ENCODE data around the gene LHFPL5. TPM values are rescaled to one million over a fixed set of nuclear protein-coding genes. Genes with fewer than 3 reads are reported as not detected.

LHFPL5 gene
- total and polyA plus RNA-seq, 2 of the 13 experiments (the other 11 are each of a cell fraction or from before 2014, with no cell fraction given): 0.03 TPM; not detected in 1

DNA sequence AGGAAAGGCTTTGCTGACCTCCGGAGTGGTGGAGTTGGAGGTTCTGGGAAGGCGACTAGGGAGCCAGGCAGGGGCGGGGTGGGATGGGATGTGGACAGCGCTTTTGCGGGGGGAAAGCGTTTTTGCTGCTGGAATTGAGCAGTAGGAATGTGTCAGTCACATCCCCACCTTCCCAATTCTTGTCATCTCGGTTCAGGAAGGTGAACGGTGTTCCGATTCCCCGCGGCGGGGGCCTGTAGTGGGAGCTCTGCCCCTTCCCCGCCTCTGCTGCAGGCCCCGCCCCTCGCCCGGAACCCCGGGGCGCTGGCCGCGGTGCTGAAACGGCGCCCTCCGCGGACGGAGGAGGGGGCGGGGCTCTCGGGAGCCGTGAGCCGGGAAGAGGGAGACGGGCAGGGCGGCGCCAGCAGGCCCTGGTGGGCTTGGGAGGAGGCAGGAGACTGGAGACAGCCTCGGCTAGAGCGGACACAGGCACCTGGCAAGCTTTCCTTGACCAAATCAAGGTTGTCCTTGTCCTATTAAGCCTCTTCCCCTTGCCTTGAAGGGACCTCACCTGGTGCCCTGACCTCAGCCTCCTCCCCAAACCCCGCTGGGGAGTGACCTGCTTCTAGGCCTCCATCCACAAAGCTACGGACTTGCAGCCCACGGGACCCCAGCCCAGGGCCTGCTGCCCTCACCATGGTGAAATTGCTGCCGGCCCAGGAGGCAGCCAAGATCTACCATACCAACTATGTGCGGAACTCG, at the start of gene LHFPL5 (continued):
- TF ChIP-seq ZNF775 (CRISPR knock-in tag; IDR thresholded peaks at IDR 0.05; ENCODE audit: borderline replicate concordance) (peak; percentile 86; the same call in 1 of the 2 replicates), FOXM1 (CRISPR knock-in tag; IDR thresholded peaks at IDR 0.05) (peak; percentile 88), TRIM24 (CRISPR knock-in tag; IDR thresholded peaks at IDR 0.05) (no peak), ZNF878 (CRISPR knock-in tag; IDR thresholded peaks at IDR 0.05) (peak; percentile 99), CBX2 (IDR thresholded peaks at IDR 0.05; ENCODE audit: low read depth, low read length) (no peak), CBX2 (CRISPR knock-in tag; IDR thresholded peaks at IDR 0.05; ENCODE audit: low read depth) (0 out of 2 replicates have a peak, but pooled peaks have one; percentile 62), SAP130 (CRISPR knock-in tag; IDR thresholded peaks at IDR 0.05; ENCODE audit: low read depth) (peak; percentile 97), CENPX (CRISPR knock-in tag; IDR thresholded peaks at IDR 0.05) (no peak), ZNF768 (CRISPR knock-in tag; IDR thresholded peaks at IDR 0.05) (peak; percentile 89), ZNF816 (CRISPR knock-in tag; IDR thresholded peaks at IDR 0.05; ENCODE audit: borderline replicate concordance) (peak; percentile 99), ZSCAN25 (CRISPR knock-in tag; IDR thresholded peaks at IDR 0.05) (peak; percentile 95), NFRKB (IDR thresholded peaks at IDR 0.05) (no peak), ZNF329 (CRISPR knock-in tag; IDR thresholded peaks at IDR 0.05; ENCODE audit: low read depth) (peak; percentile 91), SIX4 (CRISPR knock-in tag; IDR thresholded peaks at IDR 0.05) (peak; percentile 92), ZNF234 (CRISPR knock-in tag; conservative IDR thresholded peaks at IDR 0.05) (peak; percentile 95; the same call in 1 of the 2 replicates), ATF1 (CRISPR knock-in tag; IDR thresholded peaks at IDR 0.05) (no peak), NFKBIZ (CRISPR knock-in tag; IDR thresholded peaks at IDR 0.05) (peak; percentile 98), MYC (CRISPR knock-in tag; IDR thresholded peaks at IDR 0.05; ENCODE audit: borderline replicate concordance) (peak; percentile 84; the same call in 1 of the 2 replicates), TMF1 (CRISPR knock-in tag; IDR thresholded peaks at IDR 0.05; ENCODE audit: low read depth) (peak; percentile 100), ZNF543 (CRISPR knock-in tag; IDR thresholded peaks at IDR 0.05) (peak; percentile 98), ZNF629 (CRISPR knock-in tag; conservative IDR thresholded peaks at IDR 0.05) (peak; percentile 32; the same call in 1 of the 2 replicates), ZNF101 (CRISPR knock-in tag; IDR thresholded peaks at IDR 0.05; ENCODE audit: borderline replicate concordance, low read depth) (no peak; the same call in 1 of the 2 replicates), ZNF263 (CRISPR knock-in tag; IDR thresholded peaks at IDR 0.05) (peak; percentile 83), HNRNPL (IDR thresholded peaks at IDR 0.05; ENCODE audit: low read depth, low read length) (no peak)
- TF ChIP-seq, protein P1, sequence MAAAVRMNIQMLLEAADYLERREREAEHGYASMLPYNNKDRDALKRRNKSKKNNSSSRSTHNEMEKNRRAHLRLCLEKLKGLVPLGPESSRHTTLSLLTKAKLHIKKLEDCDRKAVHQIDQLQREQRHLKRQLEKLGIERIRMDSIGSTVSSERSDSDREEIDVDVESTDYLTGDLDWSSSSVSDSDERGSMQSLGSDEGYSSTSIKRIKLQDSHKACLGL (CRISPR knock-in tag; IDR thresholded peaks at IDR 0.05): peak; percentile 99
- TF ChIP-seq, protein P2, sequence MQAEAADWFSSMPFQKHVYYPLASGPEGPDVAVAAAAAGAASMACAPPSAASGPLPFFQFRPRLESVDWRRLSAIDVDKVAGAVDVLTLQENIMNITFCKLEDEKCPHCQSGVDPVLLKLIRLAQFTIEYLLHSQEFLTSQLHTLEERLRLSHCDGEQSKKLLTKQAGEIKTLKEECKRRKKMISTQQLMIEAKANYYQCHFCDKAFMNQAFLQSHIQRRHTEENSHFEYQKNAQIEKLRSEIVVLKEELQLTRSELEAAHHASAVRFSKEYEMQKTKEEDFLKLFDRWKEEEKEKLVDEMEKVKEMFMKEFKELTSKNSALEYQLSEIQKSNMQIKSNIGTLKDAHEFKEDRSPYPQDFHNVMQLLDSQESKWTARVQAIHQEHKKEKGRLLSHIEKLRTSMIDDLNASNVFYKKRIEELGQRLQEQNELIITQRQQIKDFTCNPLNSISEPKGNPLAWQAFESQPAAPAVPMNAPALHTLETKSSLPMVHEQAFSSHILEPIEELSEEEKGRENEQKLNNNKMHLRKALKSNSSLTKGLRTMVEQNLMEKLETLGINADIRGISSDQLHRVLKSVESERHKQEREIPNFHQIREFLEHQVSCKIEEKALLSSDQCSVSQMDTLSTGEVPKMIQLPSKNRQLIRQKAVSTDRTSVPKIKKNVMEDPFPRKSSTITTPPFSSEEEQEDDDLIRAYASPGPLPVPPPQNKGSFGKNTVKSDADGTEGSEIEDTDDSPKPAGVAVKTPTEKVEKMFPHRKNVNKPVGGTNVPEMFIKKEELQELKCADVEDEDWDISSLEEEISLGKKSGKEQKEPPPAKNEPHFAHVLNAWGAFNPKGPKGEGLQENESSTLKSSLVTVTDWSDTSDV (CRISPR knock-in tag; IDR thresholded peaks at IDR 0.05): peak; percentile 97
- TF ChIP-seq, protein P3, sequence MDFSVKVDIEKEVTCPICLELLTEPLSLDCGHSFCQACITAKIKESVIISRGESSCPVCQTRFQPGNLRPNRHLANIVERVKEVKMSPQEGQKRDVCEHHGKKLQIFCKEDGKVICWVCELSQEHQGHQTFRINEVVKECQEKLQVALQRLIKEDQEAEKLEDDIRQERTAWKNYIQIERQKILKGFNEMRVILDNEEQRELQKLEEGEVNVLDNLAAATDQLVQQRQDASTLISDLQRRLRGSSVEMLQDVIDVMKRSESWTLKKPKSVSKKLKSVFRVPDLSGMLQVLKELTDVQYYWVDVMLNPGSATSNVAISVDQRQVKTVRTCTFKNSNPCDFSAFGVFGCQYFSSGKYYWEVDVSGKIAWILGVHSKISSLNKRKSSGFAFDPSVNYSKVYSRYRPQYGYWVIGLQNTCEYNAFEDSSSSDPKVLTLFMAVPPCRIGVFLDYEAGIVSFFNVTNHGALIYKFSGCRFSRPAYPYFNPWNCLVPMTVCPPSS (IDR thresholded peaks at IDR 0.05): no peak
- TF ChIP-seq, protein P4, sequence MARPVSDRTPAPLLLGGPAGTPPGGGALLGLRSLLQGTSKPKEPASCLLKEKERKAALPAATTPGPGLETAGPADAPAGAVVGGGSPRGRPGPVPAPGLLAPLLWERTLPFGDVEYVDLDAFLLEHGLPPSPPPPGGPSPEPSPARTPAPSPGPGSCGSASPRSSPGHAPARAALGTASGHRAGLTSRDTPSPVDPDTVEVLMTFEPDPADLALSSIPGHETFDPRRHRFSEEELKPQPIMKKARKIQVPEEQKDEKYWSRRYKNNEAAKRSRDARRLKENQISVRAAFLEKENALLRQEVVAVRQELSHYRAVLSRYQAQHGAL (CRISPR knock-in tag; IDR thresholded peaks at IDR 0.05; ENCODE audit: not compliant biosample characterization): peak; percentile 97
